ENCODE results near the gene NUCKS1.

- TF ChIP-seq POLR2A (IDR thresholded peaks at IDR 0.05) (no peak), CTCF (IDR thresholded peaks at IDR 0.05) (no peak)
Observed at GRCh38 chr1:205667909-205668643, 81.9 kb downstream of the NUCKS1 start.

All from thyroid gland (tissue), 4 donors.